ENCODE measurements around the gene ACTRT3.

Gene ACTRT3

DNA sequence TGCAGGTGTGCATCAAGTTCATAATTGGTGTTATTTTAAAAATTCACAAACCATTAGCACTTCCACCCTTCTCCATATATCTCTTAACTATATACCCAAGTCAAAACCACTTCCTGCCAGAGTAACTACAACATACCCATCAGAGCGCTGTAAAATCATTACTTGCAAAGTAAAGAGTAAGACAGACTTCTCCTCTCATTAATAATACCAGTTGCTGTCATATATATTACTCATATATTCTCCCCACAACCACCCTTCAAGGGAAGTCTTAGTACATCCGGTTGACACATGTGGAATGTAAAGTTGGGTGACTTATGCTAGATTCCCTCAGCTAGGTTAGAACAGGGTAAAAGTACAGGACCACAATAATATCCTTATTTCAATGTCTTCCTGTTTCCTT lies 10.1 kb downstream of the ACTRT3 start:
- Histone ChIP-seq H2AFZ (ENCODE audit: insufficient read depth, low read length, poor library complexity) (no peak overlapping the region), H2BK12ac (ENCODE audit: low read length) (no peak overlapping the region), H3K23ac (ENCODE audit: low read length) (no peak overlapping the region), H3K79me2 (ENCODE audit: control insufficient read depth, insufficient read depth, low read length, poor library complexity) (no peaks in the 10 kb centered on the region), H2BK120ac (ENCODE audit: insufficient read depth, low read length, poor library complexity) (no peak overlapping the region), H3K18ac (ENCODE audit: low read length) (no peak overlapping the region), H3K36me3 (ENCODE audit: control insufficient read depth in 1 of 2, insufficient read depth in 2 of 2, low read length in 2 of 2) (no peaks in the 10 kb centered on the region), H3K79me1 (ENCODE audit: low read length) (peaks cover under 1% of the 10 kb centered on the region), H3K27me3 (ENCODE audit: insufficient read depth, low read length) (no peaks in the 10 kb centered on the region), H3K14ac (ENCODE audit: low read length) (no peak overlapping the region), H3K4me1 (ENCODE audit: control insufficient read depth in 1 of 2, insufficient read depth in 2 of 2, low read length in 2 of 2) (no peaks in the 10 kb centered on the region), H3K9me3 (ENCODE audit: insufficient read depth, low read depth, low read length) (no peaks in the 10 kb centered on the region), H4K12ac (ENCODE audit: low read depth, low read length) (no peak overlapping the region), H3K4me2 (ENCODE audit: low read length) (no peak overlapping the region), H4K91ac (ENCODE audit: low read depth, low read length) (no peak overlapping the region), H4K8ac (ENCODE audit: low read depth, low read length) (no peak overlapping the region), H2BK5ac (ENCODE audit: low read depth, low read length, poor library complexity) (no peak overlapping the region), H3K9ac (ENCODE audit: low read length) (no peak overlapping the region), H3K4ac (ENCODE audit: low read depth, low read length) (no peak overlapping the region), H3K4me3 (ENCODE audit: low read depth, low read length) (no peak overlapping the region), H2AK5ac (ENCODE audit: low read length) (no peak overlapping the region), H3K27ac (ENCODE audit: low read depth, low read length) (no peak overlapping the region)
- no CpG with 5 or more reads among the region's 2 CpGs for WGBS (ENCODE audit: extremely low coverage, insufficient coverage, insufficient read length)
- DNase-seq, result no peak

DNA sequence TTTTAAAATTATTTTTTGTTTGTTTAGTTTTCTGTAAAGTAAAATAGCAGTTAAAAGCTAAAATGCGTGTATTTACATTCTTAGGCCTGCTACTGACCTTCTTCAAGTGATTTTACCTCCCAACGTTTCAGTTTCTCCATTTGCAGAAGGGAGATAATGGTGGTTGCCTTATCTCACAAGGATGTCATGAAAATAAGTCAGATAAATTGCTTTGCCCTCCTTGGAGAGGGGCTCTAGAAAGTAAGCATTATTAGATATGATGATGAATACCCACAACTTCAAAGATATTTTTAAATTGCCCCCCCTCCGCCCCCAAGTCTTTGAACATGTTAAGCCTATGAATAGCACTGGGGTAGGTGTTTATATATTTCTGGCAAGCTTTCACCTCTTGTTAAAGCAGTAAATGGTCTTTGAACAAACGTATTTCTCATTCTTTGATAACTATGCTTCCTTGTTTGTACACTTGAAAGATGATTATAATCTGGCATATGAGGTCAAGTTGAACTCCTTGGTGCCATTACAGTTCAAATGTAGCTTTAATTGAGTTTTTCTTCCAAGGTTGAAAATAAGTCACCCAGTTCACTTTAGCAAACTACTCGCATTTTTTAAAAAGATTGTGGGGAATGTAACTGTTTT lies 10.9 kb downstream of the ACTRT3 start:
- Histone ChIP-seq H3K18ac (ENCODE audit: low read length) (no peak overlapping the region), H4K8ac (ENCODE audit: low read depth, low read length) (no peak overlapping the region), H3K79me1 (ENCODE audit: low read length) (no peaks in the 10 kb centered on the region), H2BK5ac (ENCODE audit: low read depth, low read length, poor library complexity) (no peak overlapping the region), H3K79me2 (ENCODE audit: control insufficient read depth, insufficient read depth, low read length, poor library complexity) (no peaks in the 10 kb centered on the region), H2BK120ac (ENCODE audit: insufficient read depth, low read length, poor library complexity) (no peak overlapping the region), H2AK5ac (ENCODE audit: low read length) (no peak overlapping the region), H3K9ac (ENCODE audit: low read length) (no peak overlapping the region), H3K23ac (ENCODE audit: low read length) (no peak overlapping the region), H3K9me3 (ENCODE audit: insufficient read depth, low read depth, low read length) (no peaks in the 10 kb centered on the region), H3K14ac (ENCODE audit: low read length) (no peak overlapping the region), H3K4me3 (ENCODE audit: low read depth, low read length) (no peak overlapping the region), H3K27ac (ENCODE audit: low read depth, low read length) (no peak overlapping the region), H3K4me1 (ENCODE audit: control insufficient read depth in 1 of 2, insufficient read depth in 2 of 2, low read length in 2 of 2) (no peaks in the 10 kb centered on the region), H3K4me2 (ENCODE audit: low read length) (no peak overlapping the region), H2BK12ac (ENCODE audit: low read length) (no peak overlapping the region), H3K4ac (ENCODE audit: low read depth, low read length) (no peak overlapping the region), H2AFZ (ENCODE audit: insufficient read depth, low read length, poor library complexity) (no peak overlapping the region), H3K27me3 (ENCODE audit: insufficient read depth, low read length) (no peaks in the 10 kb centered on the region), H3K36me3 (ENCODE audit: control insufficient read depth in 1 of 2, insufficient read depth in 2 of 2, low read length in 2 of 2) (no peaks in the 10 kb centered on the region), H4K91ac (ENCODE audit: low read depth, low read length) (no peak overlapping the region), H4K12ac (ENCODE audit: low read depth, low read length) (no peak overlapping the region)
- no peak for DNase-seq
- no CpG with 5 or more reads among the region's 5 CpGs for WGBS (ENCODE audit: extremely low coverage, insufficient coverage, insufficient read length)

DNA sequence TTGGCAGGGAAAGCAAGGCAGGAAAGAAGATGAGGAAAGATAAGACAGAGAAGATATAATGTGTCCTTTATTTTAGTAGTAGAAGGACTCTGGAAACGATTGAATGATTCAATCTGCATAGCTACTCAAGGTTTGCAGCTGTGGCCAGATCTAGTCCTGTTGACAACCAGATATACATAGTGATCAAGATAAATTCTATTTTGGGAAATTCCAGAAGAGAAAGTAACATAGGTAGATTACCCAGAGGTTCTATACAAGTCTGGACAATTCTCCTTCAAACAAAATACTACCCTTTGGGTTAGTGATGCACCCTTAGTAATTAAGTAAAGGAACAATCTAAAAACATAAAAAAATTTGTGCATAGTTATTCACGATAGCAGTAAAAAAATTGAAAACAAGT lies 13.9 kb downstream of the ACTRT3 start:
- H3K9me3 ChIP-seq (ENCODE audit: insufficient read depth, low read depth, low read length), result no peaks in the 10 kb centered on the region
- H3K27ac ChIP-seq (ENCODE audit: low read depth, low read length), result no peak overlapping the region
- H3K27me3 ChIP-seq (ENCODE audit: insufficient read depth, low read length), result no peaks in the 10 kb centered on the region
- H2AK5ac ChIP-seq (ENCODE audit: low read length), result no peak overlapping the region
- H3K36me3 ChIP-seq (ENCODE audit: control insufficient read depth in 1 of 2, insufficient read depth in 2 of 2, low read length in 2 of 2), result no peaks in the 10 kb centered on the region
- H3K4me2 ChIP-seq (ENCODE audit: low read length), result no peak overlapping the region
- H4K8ac ChIP-seq (ENCODE audit: low read depth, low read length), result no peak overlapping the region
- H4K12ac ChIP-seq (ENCODE audit: low read depth, low read length), result no peak overlapping the region
- H3K79me1 ChIP-seq (ENCODE audit: low read length), result no peaks in the 10 kb centered on the region
- H4K91ac ChIP-seq (ENCODE audit: low read depth, low read length), result no peak overlapping the region
- no peak for DNase-seq
- H3K4ac ChIP-seq (ENCODE audit: low read depth, low read length), result no peak overlapping the region
- no peak overlapping the region for H2BK120ac ChIP-seq (ENCODE audit: insufficient read depth, low read length, poor library complexity)
- H2BK12ac ChIP-seq (ENCODE audit: low read length), result no peak overlapping the region
- no peaks in the 10 kb centered on the region for H3K4me1 ChIP-seq (ENCODE audit: control insufficient read depth in 1 of 2, insufficient read depth in 2 of 2, low read length in 2 of 2)
- H3K79me2 ChIP-seq (ENCODE audit: control insufficient read depth, insufficient read depth, low read length, poor library complexity), result no peaks in the 10 kb centered on the region
- H3K18ac ChIP-seq (ENCODE audit: low read length), result no peak overlapping the region
- no peak overlapping the region for H3K4me3 ChIP-seq (ENCODE audit: low read depth, low read length)
- no peak overlapping the region for H2AFZ ChIP-seq (ENCODE audit: insufficient read depth, low read length, poor library complexity)
- H3K9ac ChIP-seq (ENCODE audit: low read length), result no peak overlapping the region
- no peak overlapping the region for H3K23ac ChIP-seq (ENCODE audit: low read length)
- WGBS (ENCODE audit: extremely low coverage, insufficient coverage, insufficient read length), result no CpG with 5 or more reads among the region's 2 CpGs
- H3K14ac ChIP-seq (ENCODE audit: low read length), result no peak overlapping the region
- no peak overlapping the region for H2BK5ac ChIP-seq (ENCODE audit: low read depth, low read length, poor library complexity)

DNA sequence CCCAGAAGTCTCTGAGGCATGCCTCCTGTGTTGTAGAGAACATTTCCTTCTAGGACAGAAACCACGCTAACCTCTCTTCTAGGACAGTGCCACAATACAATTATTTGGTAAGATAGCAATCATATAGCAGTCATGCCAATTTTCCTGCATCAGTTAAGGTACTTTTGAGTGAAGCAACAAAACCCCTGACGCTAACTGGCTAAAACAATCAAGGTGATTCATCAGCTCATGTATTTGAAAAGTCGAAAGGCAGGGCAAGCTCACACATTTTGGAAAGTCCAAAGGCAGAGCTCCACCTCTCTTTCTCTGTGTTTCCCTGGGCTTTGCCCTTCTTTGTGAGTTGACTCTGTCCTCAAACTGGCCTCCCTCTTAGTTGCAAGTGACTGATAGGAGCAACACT lies 14.7 kb downstream of the ACTRT3 start:
- no peaks in the 10 kb centered on the region for H3K4me1 ChIP-seq (ENCODE audit: control insufficient read depth in 1 of 2, insufficient read depth in 2 of 2, low read length in 2 of 2)
- no peak overlapping the region for H3K4ac ChIP-seq (ENCODE audit: low read depth, low read length)
- no peak overlapping the region for H4K91ac ChIP-seq (ENCODE audit: low read depth, low read length)
- H3K18ac ChIP-seq (ENCODE audit: low read length), result no peak overlapping the region
- no peak overlapping the region for H3K4me3 ChIP-seq (ENCODE audit: low read depth, low read length)
- no peak overlapping the region for H3K23ac ChIP-seq (ENCODE audit: low read length)
- H2BK5ac ChIP-seq (ENCODE audit: low read depth, low read length, poor library complexity), result no peak overlapping the region
- no peak overlapping the region for H3K4me2 ChIP-seq (ENCODE audit: low read length)
- no peaks in the 10 kb centered on the region for H3K79me1 ChIP-seq (ENCODE audit: low read length)
- H3K36me3 ChIP-seq (ENCODE audit: control insufficient read depth in 1 of 2, insufficient read depth in 2 of 2, low read length in 2 of 2), result no peaks in the 10 kb centered on the region
- no peak overlapping the region for H2BK12ac ChIP-seq (ENCODE audit: low read length)
- no peak overlapping the region for H3K9ac ChIP-seq (ENCODE audit: low read length)
- no peaks in the 10 kb centered on the region for H3K27me3 ChIP-seq (ENCODE audit: insufficient read depth, low read length)
- no peak overlapping the region for H3K27ac ChIP-seq (ENCODE audit: low read depth, low read length)
- WGBS (ENCODE audit: extremely low coverage, insufficient coverage, insufficient read length), result no CpG with 5 or more reads among the region's 3 CpGs
- no peaks in the 10 kb centered on the region for H3K9me3 ChIP-seq (ENCODE audit: insufficient read depth, low read depth, low read length)
- H4K8ac ChIP-seq (ENCODE audit: low read depth, low read length), result no peak overlapping the region
- no peaks in the 10 kb centered on the region for H3K79me2 ChIP-seq (ENCODE audit: control insufficient read depth, insufficient read depth, low read length, poor library complexity)
- H2BK120ac ChIP-seq (ENCODE audit: insufficient read depth, low read length, poor library complexity), result no peak overlapping the region
- H3K14ac ChIP-seq (ENCODE audit: low read length), result no peak overlapping the region
- no peak overlapping the region for H4K12ac ChIP-seq (ENCODE audit: low read depth, low read length)
- H2AK5ac ChIP-seq (ENCODE audit: low read length), result no peak overlapping the region
- DNase-seq, result no peak
- no peak overlapping the region for H2AFZ ChIP-seq (ENCODE audit: insufficient read depth, low read length, poor library complexity)
